Body of pancreas (tissue), 4 donors: ENCODE results near the gene CCIN.

Experiments used
- CTCF ChIP-seq, 7 experiments: fragments of 450-650 bp in 4 of 7; fragments of 200-600 bp in 3 of 7; sonication (generic) in 3 of 7; IDR thresholded peaks; one replicate each; pipeline ENCODE4 v1.5.1; 2016 to 2019; ENCODE audit warnings: antibody characterized with exemption in 7 of 7
- POLR2A ChIP-seq, 3 donors: fragments of 450-650 bp; IDR thresholded peaks; one replicate each; pipeline ENCODE4 v1.6.1; 2016; ENCODE audit warnings: antibody characterized with exemption in 3 of 3, mild to moderate bottlenecking in 2 of 3

DNA sequence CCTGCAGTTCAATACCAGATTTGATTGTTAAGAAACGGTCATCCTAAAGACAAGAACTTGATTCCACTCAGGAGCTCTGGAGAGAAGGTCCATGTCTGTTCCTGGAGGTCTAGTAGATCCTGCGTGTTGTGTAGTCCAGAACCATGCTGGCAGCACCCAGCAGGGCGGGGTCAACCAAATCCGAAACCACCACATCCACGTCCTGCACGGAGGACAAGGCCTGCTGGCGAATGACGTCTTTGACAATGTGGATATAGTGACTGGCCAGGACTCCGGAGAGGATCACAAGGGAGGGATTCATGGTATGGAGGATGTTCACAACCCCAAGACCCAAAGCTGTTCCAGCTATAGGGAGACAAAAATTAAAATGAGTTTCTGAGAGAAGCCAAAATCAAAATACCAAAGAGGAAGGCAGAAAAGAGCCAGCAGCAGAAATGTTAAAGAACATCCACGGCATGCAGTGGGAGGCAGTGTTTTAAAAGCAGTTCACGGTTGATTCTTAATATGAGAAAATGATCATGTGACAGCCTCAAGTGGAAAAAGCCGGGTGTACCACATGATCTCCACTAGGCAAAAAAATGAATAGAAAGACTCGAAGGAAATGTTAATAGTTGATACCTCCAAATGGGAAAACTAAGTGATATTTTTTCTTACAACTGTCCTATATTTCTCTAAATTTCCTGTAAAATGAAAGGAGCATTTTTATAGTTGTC lies 48.2 kb downstream of the CCIN start:
- TF ChIP-seq CTCF (IDR thresholded peaks at IDR 0.05): no peak
- TF ChIP-seq POLR2A (IDR thresholded peaks at IDR 0.05): no peak
